Midbrain (tissue), 1 donor: Measurements from ENCODE around the gene RALA.

ENCODE experiments used
- DNase-seq: peaks from one replicate; lab custom pipeline; 2025; lab: John Stamatoyannopoulos, UW

Gene RALA

GRCh38 chr7:39623047-39623731 is at the start of gene RALA:
TSS of gene RALA (plus strand) at chr7:39623572. CDS start at chr7:39686668, 63,096 bp downstream.
- peak; percentile 96 for DNase-seq

- no peak for DNase-seq
Measured at GRCh38 chr7:39574673-39575349, 48.6 kb upstream of the RALA start.

- no peak for DNase-seq
Measured at GRCh38 chr7:39577229-39577874, 46.0 kb upstream of the RALA start.

GRCh38 chr7:39580149-39580874 is 43.1 kb upstream of the RALA start:
- peak; percentile 89 for DNase-seq

- DNase-seq: no peak
Measured at GRCh38 chr7:39582536-39582935, 40.8 kb upstream of the RALA start.

GRCh38 chr7:39583539-39583938 is 39.8 kb upstream of the RALA start:
- no peak for DNase-seq

GRCh38 chr7:39587393-39587792 is 36.0 kb upstream of the RALA start:
- no peak for DNase-seq

GRCh38 chr7:39588416-39588815 is 35.0 kb upstream of the RALA start:
- no peak for DNase-seq

- DNase-seq: no peak
Measured at GRCh38 chr7:39589323-39590111, 33.9 kb upstream of the RALA start.

- DNase-seq: no peak
Measured at GRCh38 chr7:39592586-39592985, 30.8 kb upstream of the RALA start.

GRCh38 chr7:39594988-39595620 is 28.3 kb upstream of the RALA start:
- DNase-seq: peak; percentile 44

GRCh38 chr7:39602351-39602750 is 21.0 kb upstream of the RALA start:
- no peak for DNase-seq

- no peak for DNase-seq
Measured at GRCh38 chr7:39603924-39604323, 19.4 kb upstream of the RALA start.

GRCh38 chr7:39605087-39605486 is 18.3 kb upstream of the RALA start:
- no peak for DNase-seq

GRCh38 chr7:39606352-39606751 is 17.0 kb upstream of the RALA start:
- no peak for DNase-seq

GRCh38 chr7:39606941-39607340 is 16.4 kb upstream of the RALA start:
- DNase-seq: no peak

- no peak for DNase-seq
Measured at GRCh38 chr7:39607865-39608264, 15.5 kb upstream of the RALA start.

GRCh38 chr7:39608278-39608677 is 15.1 kb upstream of the RALA start:
- no peak for DNase-seq

- no peak for DNase-seq
Measured at GRCh38 chr7:39609113-39609934, 14.0 kb upstream of the RALA start.

GRCh38 chr7:39609935-39610263 is 13.5 kb upstream of the RALA start:
- no peak for DNase-seq
